Fibroblast of gingiva (primary cell): ENCODE measurements around the gene SHC4.

Experiments used
- DNase-seq: peaks from one replicate; pipeline ENCODE4 v3.0.0-alpha.2; 2011; ENCODE audit warnings: low read depth

Gene SHC4, protein sequence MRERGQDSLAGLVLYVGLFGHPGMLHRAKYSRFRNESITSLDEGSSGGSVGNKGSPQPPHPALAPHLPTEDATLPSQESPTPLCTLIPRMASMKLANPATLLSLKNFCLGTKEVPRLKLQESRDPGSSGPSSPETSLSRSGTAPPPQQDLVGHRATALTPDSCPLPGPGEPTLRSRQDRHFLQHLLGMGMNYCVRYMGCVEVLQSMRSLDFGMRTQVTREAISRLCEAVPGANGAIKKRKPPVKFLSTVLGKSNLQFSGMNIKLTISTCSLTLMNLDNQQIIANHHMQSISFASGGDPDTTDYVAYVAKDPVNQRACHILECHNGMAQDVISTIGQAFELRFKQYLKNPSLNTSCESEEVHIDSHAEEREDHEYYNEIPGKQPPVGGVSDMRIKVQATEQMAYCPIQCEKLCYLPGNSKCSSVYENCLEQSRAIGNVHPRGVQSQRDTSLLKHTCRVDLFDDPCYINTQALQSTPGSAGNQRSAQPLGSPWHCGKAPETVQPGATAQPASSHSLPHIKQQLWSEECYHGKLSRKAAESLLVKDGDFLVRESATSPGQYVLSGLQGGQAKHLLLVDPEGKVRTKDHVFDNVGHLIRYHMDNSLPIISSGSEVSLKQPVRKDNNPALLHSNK

GRCh38 chr15:48963524-48964113, at the start of gene SHC4:
SHC4 (minus strand) TSS chr15:48963919; CDS start chr15:48963015, 904 bp downstream.
- DNase-seq: peak; percentile 74

DNA sequence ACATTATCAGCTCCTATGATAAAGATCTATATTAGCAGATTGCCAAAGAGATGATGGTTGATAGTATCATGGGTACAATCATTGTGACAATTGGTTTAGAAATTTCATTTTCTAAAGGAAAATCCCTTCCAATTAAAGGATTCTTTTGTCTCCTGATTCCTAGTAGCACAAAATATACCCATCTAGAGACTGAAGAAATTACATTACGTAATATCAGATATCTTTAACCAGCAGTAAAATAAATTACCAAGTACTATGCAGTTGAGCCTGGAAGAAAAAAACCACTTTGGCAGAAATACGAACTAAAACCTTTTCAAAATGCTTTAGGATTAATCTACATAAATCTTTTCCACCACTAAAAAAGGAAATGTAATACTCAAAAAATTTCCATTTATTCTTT, 35.6 kb upstream of the SHC4 start:
- DNase-seq: no peak

DNA sequence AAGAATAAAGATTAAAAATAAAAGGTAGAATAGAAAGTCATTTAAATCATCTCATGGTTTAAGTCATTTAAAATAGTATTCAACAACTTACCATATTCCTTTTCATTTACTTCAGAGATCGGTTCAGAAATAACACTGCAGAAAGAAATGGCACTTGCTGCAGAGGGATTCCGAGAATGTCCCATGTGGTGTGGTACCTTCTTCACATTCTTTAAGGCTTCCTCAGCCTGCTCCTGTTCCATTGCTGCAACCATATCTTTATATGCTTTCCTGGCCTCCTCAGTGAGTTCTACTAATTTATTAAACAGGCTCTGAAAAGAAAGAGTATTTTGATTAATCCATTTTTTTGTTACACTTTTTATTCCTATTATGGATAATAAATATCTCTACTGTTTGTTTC, 32.6 kb upstream of the SHC4 start:
- DNase-seq: no peak

GRCh38 chr15:48993380-48993779, 29.7 kb upstream of the SHC4 start:
- DNase-seq: peak; percentile 34

DNA sequence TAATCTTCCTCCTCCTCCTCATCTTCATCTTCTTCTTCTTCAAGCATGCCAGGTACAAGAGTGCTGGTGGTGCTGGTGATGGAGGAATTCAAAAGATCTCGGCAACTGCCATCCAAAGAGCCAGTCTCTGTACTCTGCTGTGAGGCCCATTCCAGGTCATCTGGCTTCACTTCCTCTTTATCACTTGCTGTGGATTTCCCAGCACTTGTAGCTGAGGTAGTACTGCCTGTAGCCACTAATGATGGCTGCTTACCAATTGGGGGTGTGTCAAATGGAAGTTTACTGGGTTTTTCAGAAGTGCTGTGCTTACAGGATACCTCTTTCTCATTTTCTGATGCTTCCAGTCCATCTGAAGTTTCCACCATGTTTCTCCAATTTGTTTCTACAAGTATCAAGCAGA, 28.8 kb upstream of the SHC4 start:
- DNase-seq: no peak

- DNase-seq: no peak
Measured at GRCh38 chr15:48992096-48992495, 28.4 kb upstream of the SHC4 start.

DNA sequence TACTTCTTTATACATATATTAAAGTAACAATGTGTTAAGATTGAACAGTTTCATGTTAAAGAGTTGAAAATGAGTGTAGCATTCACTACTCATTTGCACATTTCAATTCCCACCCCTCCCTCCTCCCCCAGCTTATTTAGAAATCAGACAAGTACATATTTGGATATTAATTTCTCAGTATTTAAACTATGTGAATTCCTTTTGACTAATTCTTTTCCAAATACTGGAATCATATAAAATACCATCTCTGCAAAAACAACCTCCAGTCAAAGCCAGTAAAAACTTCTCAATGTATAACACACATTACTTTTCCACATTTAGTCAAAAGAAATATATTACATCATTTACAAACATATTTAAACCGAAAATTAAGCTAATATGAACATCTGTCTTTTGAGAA, 25.5 kb upstream of the SHC4 start:
- DNase-seq: no peak

DNA sequence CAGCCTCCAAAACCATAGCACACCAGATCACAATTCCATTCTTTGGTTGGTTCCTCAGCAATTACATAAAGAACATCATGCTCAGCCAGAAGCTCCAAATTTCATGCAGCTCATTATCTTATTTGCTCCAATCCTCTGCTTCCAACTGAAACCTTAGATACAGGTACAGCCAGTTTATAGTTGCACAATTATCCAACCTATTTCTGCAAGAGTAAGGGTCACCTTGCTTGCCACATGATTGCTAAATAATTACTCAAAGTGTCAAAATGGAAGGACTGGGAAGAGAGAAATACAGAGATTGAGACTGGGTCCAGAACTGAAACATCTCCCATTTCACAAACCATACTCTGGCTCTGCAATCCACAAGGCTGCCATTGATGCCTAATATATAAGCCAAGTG, 23.4 kb upstream of the SHC4 start:
- no peak for DNase-seq

DNA sequence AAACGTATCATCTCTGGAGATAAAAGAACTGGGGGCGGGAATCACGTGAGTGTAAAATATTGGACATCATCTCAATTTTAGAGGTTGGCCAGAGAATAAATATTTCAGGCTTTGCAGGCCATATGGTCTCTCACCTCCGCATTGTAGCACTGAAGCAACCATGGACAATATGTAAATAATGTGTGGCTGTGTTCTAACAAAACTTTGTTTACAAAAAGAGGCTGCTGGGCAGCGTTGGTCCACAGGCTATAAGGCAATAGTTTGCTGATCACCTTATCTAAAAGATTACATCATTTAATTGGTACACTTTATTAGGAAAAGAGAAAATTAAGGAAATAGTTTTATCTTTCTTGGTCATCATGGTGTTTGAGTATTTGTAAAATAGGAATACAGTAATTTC, 22.5 kb upstream of the SHC4 start:
- no peak for DNase-seq

- DNase-seq: no peak
Measured at GRCh38 chr15:48985516-48985915, 21.8 kb upstream of the SHC4 start.

DNA sequence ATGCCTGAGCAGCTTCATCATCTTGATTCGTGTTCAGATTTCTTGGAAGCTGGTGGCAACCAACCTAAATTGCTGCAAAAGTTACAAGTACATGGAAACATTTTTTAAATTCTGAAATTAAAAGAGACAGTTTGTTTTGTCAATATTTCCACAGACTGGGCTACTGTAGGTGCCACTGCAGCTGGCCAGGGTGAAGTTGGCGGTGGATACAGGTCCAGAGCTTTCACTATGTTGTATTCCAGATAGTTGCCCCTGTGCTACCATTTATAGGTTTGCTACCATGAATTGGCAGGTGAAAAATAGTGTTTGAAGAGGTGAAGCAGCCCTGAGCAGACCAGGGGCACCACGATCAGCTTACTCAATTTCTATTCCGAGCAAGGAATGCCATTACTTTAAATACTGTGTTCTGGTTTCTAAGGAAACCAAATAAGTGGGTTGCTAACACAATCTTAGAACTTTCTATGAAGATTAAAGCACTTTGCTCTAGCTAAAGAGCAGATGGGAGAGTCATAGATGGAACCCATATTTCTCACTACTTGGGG, 21.2 kb upstream of the SHC4 start:
- peak; percentile 50 for DNase-seq

DNA sequence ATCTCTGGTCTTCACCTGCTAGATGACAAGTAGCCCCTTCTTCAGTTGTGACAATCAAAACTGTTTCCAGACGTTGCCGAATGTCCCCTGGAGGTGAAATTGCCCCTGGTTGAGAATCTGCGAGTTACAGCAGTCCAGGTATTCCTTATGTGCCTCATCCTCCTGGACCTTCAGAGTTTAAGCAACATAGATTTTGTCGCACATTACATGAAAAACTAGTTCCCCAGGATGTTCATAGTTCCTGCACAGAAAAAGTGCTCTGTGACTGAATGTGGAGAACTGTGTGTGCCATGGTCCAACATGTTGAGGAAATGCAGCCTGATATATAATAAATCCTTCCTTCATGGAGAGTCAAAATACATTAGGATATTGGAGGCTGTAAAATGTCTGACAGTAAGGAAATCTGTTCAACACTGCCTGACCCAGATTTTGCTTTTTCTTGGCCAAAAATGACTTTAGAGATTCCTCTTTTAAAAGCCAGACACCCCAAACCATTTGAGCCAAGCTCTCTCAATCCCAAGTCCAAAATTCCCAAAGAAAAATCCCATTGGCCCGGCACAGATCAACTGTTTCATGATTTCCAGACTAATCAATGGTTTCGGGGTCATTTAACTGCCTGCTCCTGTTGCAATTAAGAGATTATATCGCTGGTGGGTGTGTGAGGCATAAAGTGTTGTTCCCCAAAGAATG, 20.4 kb upstream of the SHC4 start:
- DNase-seq: no peak

GRCh38 chr15:48983300-48983699, 19.6 kb upstream of the SHC4 start:
- DNase-seq: no peak

GRCh38 chr15:48981941-48982340, 18.2 kb upstream of the SHC4 start:
- DNase-seq: peak; percentile 24

- no peak for DNase-seq
Measured at GRCh38 chr15:48978638-48979037, 14.9 kb upstream of the SHC4 start.

- peak; percentile 18 for DNase-seq
Measured at GRCh38 chr15:48976444-48977088, 12.8 kb upstream of the SHC4 start.

DNA sequence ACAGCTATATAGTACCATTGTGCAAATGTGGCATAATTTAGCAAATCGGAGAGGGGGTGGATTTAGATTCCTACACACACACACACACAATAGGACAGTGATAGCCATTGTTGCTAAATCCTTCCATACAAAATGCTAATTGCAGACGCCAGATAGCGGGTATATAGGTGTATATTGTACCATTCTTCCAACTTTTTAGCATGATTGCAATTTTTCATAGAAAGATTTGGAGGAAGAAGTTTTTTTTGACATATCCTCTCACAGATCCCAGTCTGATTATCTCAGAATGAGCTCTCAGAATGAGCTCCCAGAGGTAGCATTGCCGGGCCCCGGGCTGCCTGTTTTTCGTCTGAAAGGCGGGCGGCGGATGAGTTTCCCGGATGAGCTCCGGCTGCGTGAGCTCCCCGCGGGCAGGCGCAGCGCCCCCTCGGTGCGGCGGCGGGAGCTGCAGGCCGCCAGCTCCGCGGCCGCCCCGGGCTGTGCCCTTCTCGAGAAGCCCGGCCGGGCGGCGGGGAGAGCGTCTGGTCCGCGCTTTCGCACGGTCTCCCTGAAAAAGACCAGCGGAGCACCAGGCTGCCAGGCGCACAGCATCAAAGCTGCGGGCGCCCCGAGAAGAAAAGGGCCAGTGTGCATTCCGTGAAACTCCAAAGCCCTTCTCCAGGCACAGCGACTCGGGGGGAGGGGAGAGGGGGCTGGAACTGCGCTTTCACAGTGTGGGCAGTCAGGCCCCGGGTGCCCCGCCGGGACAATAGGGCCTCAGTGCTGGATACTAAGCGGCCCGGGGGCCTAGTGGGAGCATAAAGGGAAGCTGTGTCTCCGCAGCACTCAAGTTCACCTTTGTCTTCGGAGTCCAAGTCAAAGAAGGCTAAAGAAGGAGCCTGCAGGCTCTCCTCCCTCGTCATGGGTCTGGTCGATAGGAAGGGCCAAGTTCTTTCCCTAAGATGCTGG, 12.0 kb upstream of the SHC4 start:
- peak; percentile 72 for DNase-seq

DNA sequence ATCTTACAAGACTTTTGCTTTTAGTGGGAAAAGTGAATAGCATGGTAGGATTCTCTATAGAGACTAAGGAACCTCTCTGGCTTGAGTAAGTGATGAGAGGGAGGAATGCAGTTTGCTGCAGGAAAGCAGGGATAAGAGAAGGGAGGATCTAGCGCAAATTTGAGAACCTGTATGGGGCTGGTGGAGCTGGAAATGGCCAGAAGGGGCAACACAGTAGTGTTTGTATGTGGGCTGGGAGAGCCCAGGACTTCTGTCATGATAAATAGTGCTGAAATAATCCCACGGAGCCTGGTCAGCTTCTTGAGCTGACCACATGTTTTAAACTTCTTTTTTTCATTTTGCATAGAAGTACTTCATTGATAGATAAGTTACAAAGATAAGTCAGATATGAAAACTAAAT, 11.2 kb upstream of the SHC4 start:
- no peak for DNase-seq

GRCh38 chr15:48972750-48973503, 9.2 kb upstream of the SHC4 start:
- no peak for DNase-seq

DNA sequence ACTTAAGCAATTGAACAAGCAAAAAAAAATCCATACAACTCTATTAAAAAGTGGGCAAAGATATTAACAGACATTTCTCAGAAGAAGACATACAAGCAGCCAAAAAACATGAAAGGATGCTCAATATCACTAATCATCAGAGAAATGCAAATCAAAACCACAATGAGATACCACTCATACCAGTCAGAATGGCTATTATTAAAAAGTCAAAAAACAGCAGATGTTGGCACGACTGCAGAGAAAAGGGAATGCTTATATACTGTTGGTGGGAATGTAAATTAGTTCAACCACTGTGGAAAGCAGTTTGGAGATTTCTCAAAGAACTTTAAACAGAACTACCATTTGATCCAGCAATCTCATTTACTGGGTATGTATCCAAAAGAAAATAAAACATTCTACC, 7.2 kb upstream of the SHC4 start:
- DNase-seq: peak; percentile 60
